ENCODE results near the gene MAPK1.
"Not testable (repeated sequence)": the region's sequence is repeated elsewhere in the genome, so short reads cannot be mapped to it uniquely, and the experiment has no call there.

Gene MAPK1

GRCh38 chr22:21720191-21720859 lies 147.1 kb downstream of the MAPK1 start:
- DNase-seq, result not testable (repeated sequence)

- DNase-seq, result no peak
Observed at GRCh38 chr22:21719024-21719423, 148.4 kb downstream of the MAPK1 start.

- no peak for DNase-seq
Observed at GRCh38 chr22:21718499-21718898, 148.9 kb downstream of the MAPK1 start.

- DNase-seq, result not testable (repeated sequence)
Observed at GRCh38 chr22:21716395-21717122, 150.9 kb downstream of the MAPK1 start.

- DNase-seq, result no peak
Observed at GRCh38 chr22:21714786-21715185, 152.7 kb downstream of the MAPK1 start.

GRCh38 chr22:21714059-21714770 lies 153.2 kb downstream of the MAPK1 start:
- DNase-seq, result no peak

GRCh38 chr22:21713428-21714058 lies 153.9 kb downstream of the MAPK1 start:
- DNase-seq, result no peak

- DNase-seq, result peak; percentile 69
Observed at GRCh38 chr22:21712751-21713427, 154.6 kb downstream of the MAPK1 start.

- no peak for DNase-seq
Observed at GRCh38 chr22:21711851-21712250, 155.6 kb downstream of the MAPK1 start.

- no peak for DNase-seq
Observed at GRCh38 chr22:21710156-21710555, 157.3 kb downstream of the MAPK1 start.

GRCh38 chr22:21709688-21710087 lies 157.8 kb downstream of the MAPK1 start:
- no peak for DNase-seq

- DNase-seq, result no peak
Observed at GRCh38 chr22:21708960-21709359, 158.5 kb downstream of the MAPK1 start.

GRCh38 chr22:21707677-21708076 lies 159.8 kb downstream of the MAPK1 start:
- DNase-seq, result no peak
